ENCODE data around the gene AGBL4. TPM values are rescaled to one million over a fixed set of nuclear protein-coding genes. Genes with fewer than 3 reads are reported as not detected.

AGBL4 gene
- total RNA-seq, 1 experiment from 2014 or later: not detected

GRCh38 chr1:48775831-48776392, 1247.8 kb downstream of the AGBL4 start:
- CTCF ChIA-PET: no interaction called here
- Histone ChIP-seq H3K36me3 (ENCODE audit: control insufficient read depth, insufficient read depth, low read length) (no peaks in the 10 kb centered on the region), H3K4me1 (peaks cover 11% of the 10 kb centered on the region), H3K27me3 (replicated peaks; ENCODE audit: control insufficient read depth, insufficient read depth, low read length) (no peaks in the 10 kb centered on the region), H3K4me3 (ENCODE audit: low read depth, low read length) (no peak overlapping the region), H3K9me3 (no peaks in the 10 kb centered on the region)
- no peak overlapping the region for H3K4me3 Mint-ChIP-seq (ENCODE audit: unreplicated experiment)
- no peak for TF ChIP-seq CTCF (IDR thresholded peaks at IDR 0.05; ENCODE audit: insufficient read depth in 1 of 2, low read depth in 1 of 2, low read length in 1 of 2, severe bottlenecking in 1 of 2, unreplicated experiment in 1 of 2)
- H3K9me3 Mint-ChIP-seq (ENCODE audit: unreplicated experiment): peaks cover 11% of the 10 kb centered on the region
- H3K36me3 Mint-ChIP-seq (ENCODE audit: insufficient read depth, unreplicated experiment): no peaks in the 10 kb centered on the region
- DNase-seq: no peak
- no TSS peak for BruUV-seq (replicated peaks)
- peak overlapping the region; percentile 24 for H3K27ac Mint-ChIP-seq (ENCODE audit: unreplicated experiment)
- intact Hi-C loops (cut with micrococcal nuclease; ENCODE audit: unreplicated experiment): no loop called here
- H3K27me3 Mint-ChIP-seq (ENCODE audit: insufficient read depth, unreplicated experiment): peaks cover 3% of the 10 kb centered on the region
- peaks cover 24% of the 10 kb centered on the region for H3K4me1 Mint-ChIP-seq (ENCODE audit: low read depth, unreplicated experiment)
- POLR2A ChIA-PET: no interaction called here

GRCh38 chr1:48773133-48773532, 1250.6 kb downstream of the AGBL4 start:
- Mint-ChIP-seq H3K27me3 (ENCODE audit: insufficient read depth, unreplicated experiment) (peaks cover 3% of the 10 kb centered on the region), H3K36me3 (ENCODE audit: insufficient read depth, unreplicated experiment) (no peaks in the 10 kb centered on the region), H3K9me3 (ENCODE audit: unreplicated experiment) (peaks cover 11% of the 10 kb centered on the region), H3K4me1 (ENCODE audit: low read depth, unreplicated experiment) (peaks cover 24% of the 10 kb centered on the region), H3K27ac (ENCODE audit: unreplicated experiment) (no peak overlapping the region), H3K4me3 (ENCODE audit: unreplicated experiment) (no peak overlapping the region)
- ChIA-PET POLR2A (no interaction called here), CTCF (no interaction called here)
- no peaks in the 10 kb centered on the region for H3K9me3 ChIP-seq
- no peaks in the 10 kb centered on the region for H3K27me3 ChIP-seq (replicated peaks; ENCODE audit: control insufficient read depth, insufficient read depth, low read length)
- H3K36me3 ChIP-seq (ENCODE audit: control insufficient read depth, insufficient read depth, low read length): no peaks in the 10 kb centered on the region
- TF ChIP-seq CTCF (IDR thresholded peaks at IDR 0.05; ENCODE audit: insufficient read depth in 1 of 2, low read depth in 1 of 2, low read length in 1 of 2, severe bottlenecking in 1 of 2, unreplicated experiment in 1 of 2): no peak
- H3K4me3 ChIP-seq (ENCODE audit: low read depth, low read length): no peak overlapping the region
- BruUV-seq (replicated peaks): no TSS peak
- H3K4me1 ChIP-seq: peaks cover 11% of the 10 kb centered on the region
- no peak for DNase-seq
- intact Hi-C loops (cut with micrococcal nuclease; ENCODE audit: unreplicated experiment): no loop called here

GRCh38 chr1:48772211-48772610, 1251.5 kb downstream of the AGBL4 start:
- no TSS peak for BruUV-seq (replicated peaks)
- intact Hi-C loops (cut with micrococcal nuclease; ENCODE audit: unreplicated experiment): no loop called here
- Mint-ChIP-seq H3K9me3 (ENCODE audit: unreplicated experiment) (peaks cover 11% of the 10 kb centered on the region), H3K27ac (ENCODE audit: unreplicated experiment) (no peak overlapping the region), H3K36me3 (ENCODE audit: insufficient read depth, unreplicated experiment) (no peaks in the 10 kb centered on the region), H3K4me3 (ENCODE audit: unreplicated experiment) (peak overlapping the region; percentile 11), H3K4me1 (ENCODE audit: low read depth, unreplicated experiment) (peaks cover 23% of the 10 kb centered on the region), H3K27me3 (ENCODE audit: insufficient read depth, unreplicated experiment) (peaks cover 3% of the 10 kb centered on the region)
- peaks cover 11% of the 10 kb centered on the region for H3K4me1 ChIP-seq
- CTCF ChIA-PET: no interaction called here
- POLR2A ChIA-PET: no interaction called here
- H3K9me3 ChIP-seq: no peaks in the 10 kb centered on the region
- peak; percentile 37 to 51 for DNase-seq
- no peaks in the 10 kb centered on the region for H3K36me3 ChIP-seq (ENCODE audit: control insufficient read depth, insufficient read depth, low read length)
- TF ChIP-seq CTCF (IDR thresholded peaks at IDR 0.05; ENCODE audit: insufficient read depth in 1 of 2, low read depth in 1 of 2, low read length in 1 of 2, severe bottlenecking in 1 of 2, unreplicated experiment in 1 of 2): no peak
- H3K27me3 ChIP-seq (replicated peaks; ENCODE audit: control insufficient read depth, insufficient read depth, low read length): no peaks in the 10 kb centered on the region
- H3K4me3 ChIP-seq (ENCODE audit: low read depth, low read length): no peak overlapping the region
